DND-41 (cell line): ENCODE data around the gene PPFIBP2.

Experiments used
- ATAC-seq: fragments of 200-7000 bp; cut with Tn5 transposase; 3 replicates; pipeline ENCODE4 v1.9.1; 2021; ENCODE audit warnings: low read depth; ENCODE audit not compliant: insufficient read depth
- DNase-seq: peaks from one replicate; pipeline ENCODE4 v3.0.0-alpha.2; 2020
- H2AFZ ChIP-seq: 2 replicates; pipeline ENCODE4 v1.6.0; 2012; ENCODE audit warnings: low read depth, low read length
- H3K27ac ChIP-seq: 2 replicates; pipeline ENCODE4 v1.5.1; 2012; ENCODE audit warnings: low read length, inconsistent platforms
- H3K27me3 ChIP-seq: fragments of 200-600 bp; sonication (generic); 2 replicates; pipeline ENCODE4 v1.6.0; 2012; ENCODE audit warnings: low read length, mild to moderate bottlenecking, inconsistent platforms; ENCODE audit not compliant: insufficient read depth, poor library complexity
- H3K36me3 ChIP-seq: 2 replicates; pipeline ENCODE4 v1.5.1; 2012; ENCODE audit warnings: low read length, inconsistent platforms; ENCODE audit not compliant: insufficient read depth
- H3K4me1 ChIP-seq: 2 replicates; pipeline ENCODE4 v1.5.1; 2012; ENCODE audit warnings: mild to moderate bottlenecking, low read length; ENCODE audit not compliant: insufficient read depth
- H3K4me2 ChIP-seq: 2 replicates; pipeline ENCODE4 v1.6.0; 2012; ENCODE audit warnings: mild to moderate bottlenecking, moderate library complexity, low read length, inconsistent platforms; ENCODE audit not compliant: insufficient read depth
- H3K4me3 ChIP-seq, 2 experiments: fragments of 200-600 bp in 1 of 2; shearing (Covaris generic) in 1 of 2; 2 replicates each; pipeline ENCODE4 v1.5.1; 2012 to 2016; ENCODE audit warnings: inconsistent platforms in 2 of 2, low read length in 2 of 2, mild to moderate bottlenecking in 2 of 2, low read depth in 1 of 2, moderate library complexity in 1 of 2
- H3K79me2 ChIP-seq: 2 replicates; pipeline ENCODE4 v1.6.0; 2012; ENCODE audit warnings: low read length, inconsistent platforms; ENCODE audit not compliant: insufficient read depth
- H3K9ac ChIP-seq: 2 replicates; pipeline ENCODE4 v1.6.0; 2012; ENCODE audit warnings: low read depth, mild to moderate bottlenecking, inconsistent platforms, low read length, moderate library complexity
- H3K9me3 ChIP-seq: 2 replicates; pipeline ENCODE4 v1.5.1; 2012; ENCODE audit warnings: low read length, moderate library complexity, mild to moderate bottlenecking, inconsistent platforms; ENCODE audit not compliant: insufficient read depth, severe bottlenecking
- H4K20me1 ChIP-seq: 2 replicates; pipeline ENCODE4 v1.6.0; 2012; ENCODE audit warnings: low read length; ENCODE audit not compliant: insufficient read depth
- CTCF ChIP-seq: IDR thresholded peaks from 2 replicates; pipeline ENCODE4 v1.5.1; 2012; ENCODE audit warnings: borderline replicate concordance, low read length, moderate library complexity, mild to moderate bottlenecking; ENCODE audit not compliant: poor library complexity, severe bottlenecking; ENCODE audit errors: extremely low read depth
- EZH2 ChIP-seq: IDR thresholded peaks from 3 replicates; pipeline ENCODE4 v1.6.1; 2012; ENCODE audit warnings: borderline replicate concordance, low read depth, mild to moderate bottlenecking, moderate library complexity, low read length, inconsistent platforms; ENCODE audit not compliant: severe bottlenecking

PPFIBP2 gene

GRCh38 chr11:7611411-7611810 lies 97.6 kb downstream of the PPFIBP2 start:
- Histone ChIP-seq H4K20me1 (no peaks in the 10 kb centered on the region), H3K27me3 (no peaks in the 10 kb centered on the region), H3K9ac (no peak overlapping the region), H3K79me2 (no peaks in the 10 kb centered on the region), H2AFZ (no peak overlapping the region), H3K9me3 (no peaks in the 10 kb centered on the region), H3K4me2 (no peak overlapping the region), H3K4me3 (no peak overlapping the region), H3K36me3 (no peaks in the 10 kb centered on the region), H3K27ac (no peak overlapping the region), H3K4me1 (no peaks in the 10 kb centered on the region)
- TF ChIP-seq CTCF, result no peak
- no peak for TF ChIP-seq EZH2
- DNase-seq (no peak), ATAC-seq (no peak)

- Histone ChIP-seq H3K4me2 (no peak overlapping the region), H3K4me1 (no peaks in the 10 kb centered on the region), H3K9me3 (no peaks in the 10 kb centered on the region), H3K9ac (no peak overlapping the region), H4K20me1 (no peaks in the 10 kb centered on the region), H3K4me3 (no peak overlapping the region), H3K79me2 (no peaks in the 10 kb centered on the region), H3K27ac (no peak overlapping the region), H3K27me3 (no peaks in the 10 kb centered on the region), H2AFZ (no peak overlapping the region), H3K36me3 (no peaks in the 10 kb centered on the region)
- DNase-seq, result no peak
- TF ChIP-seq CTCF, result no peak
- TF ChIP-seq EZH2, result no peak
- ATAC-seq, result no peak
Observed at GRCh38 chr11:7612056-7612660, 98.4 kb downstream of the PPFIBP2 start.

- Histone ChIP-seq H2AFZ (no peak overlapping the region), H3K36me3 (no peaks in the 10 kb centered on the region), H3K4me1 (no peaks in the 10 kb centered on the region), H3K27ac (no peak overlapping the region), H3K9me3 (no peaks in the 10 kb centered on the region), H3K4me3 (no peak overlapping the region), H3K9ac (no peak overlapping the region), H3K79me2 (no peaks in the 10 kb centered on the region), H3K27me3 (no peaks in the 10 kb centered on the region), H4K20me1 (no peaks in the 10 kb centered on the region), H3K4me2 (no peak overlapping the region)
- DNase-seq (no peak), ATAC-seq (no peak)
- no peak for TF ChIP-seq EZH2
- no peak for TF ChIP-seq CTCF
Observed at GRCh38 chr11:7612661-7613393, 99.0 kb downstream of the PPFIBP2 start.
